PFSK-1 (cell line): ENCODE results near the gene OTOP2.

ENCODE experiments used
- FOXP2 ChIP-seq: optimal IDR thresholded peaks from 2 replicates; pipeline ENCODE3; 2011; ENCODE audit warnings: borderline replicate concordance, control low read depth, inconsistent platforms; ENCODE audit not compliant: insufficient read depth; ENCODE audit errors: extremely low read length, extremely low read depth
- POLR2AphosphoS5 ChIP-seq: IDR thresholded peaks from 2 replicates; pipeline ENCODE4 v1.6.1; 2012; ENCODE audit warnings: low read depth, mild to moderate bottlenecking, control low read depth, low read length, moderate library complexity
- SIN3A ChIP-seq: IDR thresholded peaks from 2 replicates; pipeline ENCODE4 v1.6.1; 2012; ENCODE audit warnings: mild to moderate bottlenecking, low read length, moderate library complexity, borderline replicate concordance; ENCODE audit not compliant: insufficient read depth
- TAF1 ChIP-seq: IDR thresholded peaks from 2 replicates; pipeline ENCODE4 v1.6.1; 2012; ENCODE audit warnings: low read length, control low read depth, borderline replicate concordance; ENCODE audit not compliant: insufficient read depth
- TF ChIP-seq, protein P1 (sequence below), 2 experiments: IDR thresholded peaks; 2 replicates each; pipeline versions ENCODE4 v1.6.1 to v1.8.0; 2011 to 2012; ENCODE audit warnings: low read depth in 2 of 2, low read length in 2 of 2, control low read depth in 1 of 2, inconsistent platforms in 1 of 2, mild to moderate bottlenecking in 1 of 2, moderate library complexity in 1 of 2; ENCODE audit not compliant: insufficient read depth in 1 of 2

The OTOP2 gene

GRCh38 chr17:74917430-74917829 lies 6.6 kb upstream of the OTOP2 start:
- no peak for TF ChIP-seq POLR2AphosphoS5
- TF ChIP-seq TAF1, result no peak

DNA sequence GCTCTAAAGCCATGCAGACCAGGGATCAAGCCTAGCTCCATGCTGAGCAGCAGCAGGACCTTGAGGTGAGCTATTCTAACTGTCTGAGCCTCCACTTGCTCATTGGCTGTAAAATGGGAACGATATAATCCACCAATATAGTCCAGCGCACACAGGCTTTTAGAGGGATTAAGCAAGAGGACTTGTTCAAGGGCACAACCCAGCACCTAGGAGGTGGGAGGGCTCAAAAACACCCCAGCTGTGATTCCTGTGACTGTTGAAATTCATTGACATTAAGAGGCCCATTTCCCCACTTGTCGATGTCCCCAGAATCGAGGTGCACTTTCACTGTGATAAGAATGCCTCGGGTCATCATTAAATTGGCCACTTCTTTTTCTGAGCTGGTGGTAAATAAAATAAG lies 5.2 kb upstream of the OTOP2 start:
- TF ChIP-seq FOXP2 (no peak), TAF1 (no peak)

- no peak for TF ChIP-seq TAF1
- TF ChIP-seq POLR2AphosphoS5, result no peak
- TF ChIP-seq FOXP2, result no peak
- no peak for TF ChIP-seq SIN3A
- TF ChIP-seq, protein P1, sequence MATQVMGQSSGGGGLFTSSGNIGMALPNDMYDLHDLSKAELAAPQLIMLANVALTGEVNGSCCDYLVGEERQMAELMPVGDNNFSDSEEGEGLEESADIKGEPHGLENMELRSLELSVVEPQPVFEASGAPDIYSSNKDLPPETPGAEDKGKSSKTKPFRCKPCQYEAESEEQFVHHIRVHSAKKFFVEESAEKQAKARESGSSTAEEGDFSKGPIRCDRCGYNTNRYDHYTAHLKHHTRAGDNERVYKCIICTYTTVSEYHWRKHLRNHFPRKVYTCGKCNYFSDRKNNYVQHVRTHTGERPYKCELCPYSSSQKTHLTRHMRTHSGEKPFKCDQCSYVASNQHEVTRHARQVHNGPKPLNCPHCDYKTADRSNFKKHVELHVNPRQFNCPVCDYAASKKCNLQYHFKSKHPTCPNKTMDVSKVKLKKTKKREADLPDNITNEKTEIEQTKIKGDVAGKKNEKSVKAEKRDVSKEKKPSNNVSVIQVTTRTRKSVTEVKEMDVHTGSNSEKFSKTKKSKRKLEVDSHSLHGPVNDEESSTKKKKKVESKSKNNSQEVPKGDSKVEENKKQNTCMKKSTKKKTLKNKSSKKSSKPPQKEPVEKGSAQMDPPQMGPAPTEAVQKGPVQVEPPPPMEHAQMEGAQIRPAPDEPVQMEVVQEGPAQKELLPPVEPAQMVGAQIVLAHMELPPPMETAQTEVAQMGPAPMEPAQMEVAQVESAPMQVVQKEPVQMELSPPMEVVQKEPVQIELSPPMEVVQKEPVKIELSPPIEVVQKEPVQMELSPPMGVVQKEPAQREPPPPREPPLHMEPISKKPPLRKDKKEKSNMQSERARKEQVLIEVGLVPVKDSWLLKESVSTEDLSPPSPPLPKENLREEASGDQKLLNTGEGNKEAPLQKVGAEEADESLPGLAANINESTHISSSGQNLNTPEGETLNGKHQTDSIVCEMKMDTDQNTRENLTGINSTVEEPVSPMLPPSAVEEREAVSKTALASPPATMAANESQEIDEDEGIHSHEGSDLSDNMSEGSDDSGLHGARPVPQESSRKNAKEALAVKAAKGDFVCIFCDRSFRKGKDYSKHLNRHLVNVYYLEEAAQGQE (IDR thresholded peaks at IDR 0.05; ENCODE audit: insufficient read depth in 1 of 2, low read depth in 2 of 2, low read length in 2 of 2), result no peak
Measured at GRCh38 chr17:74919440-74920305, 4.4 kb upstream of the OTOP2 start.

DNA sequence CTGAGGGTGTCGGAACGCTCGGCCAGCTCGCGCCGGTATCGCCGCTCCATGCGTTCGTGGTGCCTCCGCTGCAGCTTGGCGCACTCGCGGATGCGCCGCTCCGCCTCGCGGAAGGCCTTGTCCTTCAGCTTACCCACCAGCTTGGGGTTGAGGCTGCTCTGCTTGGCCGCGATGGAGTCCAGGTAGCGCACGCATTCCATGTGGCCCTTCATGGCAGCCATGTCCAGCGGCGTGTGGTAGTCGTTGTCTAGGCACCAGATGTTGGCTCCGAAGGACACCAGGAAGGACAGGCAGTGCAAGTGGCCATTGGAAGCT lies 3.8 kb upstream of the OTOP2 start:
- no peak for TF ChIP-seq SIN3A
- no peak for TF ChIP-seq FOXP2
- no peak for TF ChIP-seq TAF1
- TF ChIP-seq, protein P1 (IDR thresholded peaks at IDR 0.05; ENCODE audit: insufficient read depth in 1 of 2, low read depth in 2 of 2, low read length in 2 of 2), result no peak
- no peak for TF ChIP-seq POLR2AphosphoS5

DNA sequence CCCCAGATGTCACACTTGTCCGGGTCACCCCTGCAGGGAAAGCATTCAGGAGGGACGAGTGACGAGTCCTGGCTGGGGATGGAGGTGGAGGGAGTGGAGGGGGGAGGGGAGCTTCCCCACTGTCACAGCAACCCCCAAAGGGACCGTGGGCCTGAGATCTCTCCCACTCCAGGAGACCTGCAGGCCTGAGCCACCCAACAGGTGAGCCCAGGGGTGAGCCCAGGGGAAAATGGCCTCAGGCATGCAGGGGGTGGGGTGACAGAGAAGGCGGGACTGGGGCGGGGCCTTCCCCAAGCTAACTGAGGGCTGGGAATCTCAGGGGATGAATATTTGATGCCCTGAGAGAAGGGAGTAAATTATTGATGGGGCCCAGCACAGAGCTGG lies 3.4 kb upstream of the OTOP2 start:
- no peak for TF ChIP-seq POLR2AphosphoS5
- no peak for TF ChIP-seq SIN3A
- TF ChIP-seq, protein P1 (IDR thresholded peaks at IDR 0.05; ENCODE audit: insufficient read depth in 1 of 2, low read depth in 2 of 2, low read length in 2 of 2), result no peak
- TF ChIP-seq TAF1, result no peak
- no peak for TF ChIP-seq FOXP2

- no peak for TF ChIP-seq TAF1
- TF ChIP-seq POLR2AphosphoS5, result no peak
- TF ChIP-seq SIN3A, result no peak
- no peak for TF ChIP-seq FOXP2
- TF ChIP-seq, protein P1 (IDR thresholded peaks at IDR 0.05; ENCODE audit: insufficient read depth in 1 of 2, low read depth in 2 of 2, low read length in 2 of 2), result no peak
Measured at GRCh38 chr17:74921026-74921681, 2.9 kb upstream of the OTOP2 start.
